HL-60 (cell line): ENCODE measurements around the gene GMPPA.

Source experiments
- GABPA ChIP-seq: IDR thresholded peaks from 2 replicates; pipeline ENCODE4 v1.6.1; 2012; ENCODE audit warnings: low read depth
- POLR2AphosphoS5 ChIP-seq: IDR thresholded peaks from 2 replicates; pipeline ENCODE4 v1.6.1; 2012; ENCODE audit warnings: low read depth
- TF ChIP-seq, protein P1 (sequence below): IDR thresholded peaks from one replicate; pipeline ENCODE4 v1.5.1; 2011; ENCODE audit warnings: low read length, control low read depth, inconsistent platforms; ENCODE audit not compliant: insufficient read depth

DNA sequence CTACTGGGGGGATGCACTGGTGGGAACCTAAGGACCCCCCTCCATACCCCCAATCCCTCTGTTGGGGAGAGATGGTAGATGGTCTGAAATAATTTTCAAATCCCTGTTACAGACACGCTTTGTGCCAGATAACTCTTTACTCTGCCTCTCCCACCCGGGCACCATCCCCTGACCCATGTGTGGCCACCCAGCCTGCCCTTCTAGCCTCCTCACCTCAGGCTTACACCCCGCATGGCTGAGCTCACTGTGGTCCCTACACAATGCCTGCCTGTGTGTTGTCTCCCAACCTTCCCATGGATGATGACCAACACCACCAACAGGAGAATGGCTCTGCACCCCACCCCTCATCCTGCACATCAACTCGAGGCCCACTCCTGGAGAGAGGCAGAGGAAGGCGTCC, 49.1 kb upstream of the GMPPA start:
- TF ChIP-seq, protein P1, sequence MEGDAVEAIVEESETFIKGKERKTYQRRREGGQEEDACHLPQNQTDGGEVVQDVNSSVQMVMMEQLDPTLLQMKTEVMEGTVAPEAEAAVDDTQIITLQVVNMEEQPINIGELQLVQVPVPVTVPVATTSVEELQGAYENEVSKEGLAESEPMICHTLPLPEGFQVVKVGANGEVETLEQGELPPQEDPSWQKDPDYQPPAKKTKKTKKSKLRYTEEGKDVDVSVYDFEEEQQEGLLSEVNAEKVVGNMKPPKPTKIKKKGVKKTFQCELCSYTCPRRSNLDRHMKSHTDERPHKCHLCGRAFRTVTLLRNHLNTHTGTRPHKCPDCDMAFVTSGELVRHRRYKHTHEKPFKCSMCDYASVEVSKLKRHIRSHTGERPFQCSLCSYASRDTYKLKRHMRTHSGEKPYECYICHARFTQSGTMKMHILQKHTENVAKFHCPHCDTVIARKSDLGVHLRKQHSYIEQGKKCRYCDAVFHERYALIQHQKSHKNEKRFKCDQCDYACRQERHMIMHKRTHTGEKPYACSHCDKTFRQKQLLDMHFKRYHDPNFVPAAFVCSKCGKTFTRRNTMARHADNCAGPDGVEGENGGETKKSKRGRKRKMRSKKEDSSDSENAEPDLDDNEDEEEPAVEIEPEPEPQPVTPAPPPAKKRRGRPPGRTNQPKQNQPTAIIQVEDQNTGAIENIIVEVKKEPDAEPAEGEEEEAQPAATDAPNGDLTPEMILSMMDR: no peak
- no peak for TF ChIP-seq GABPA
- no peak for TF ChIP-seq POLR2AphosphoS5
